Calu3 (cell line): ENCODE measurements around the gene MAP3K21. TPM values are rescaled to one million over a fixed set of nuclear protein-coding genes. Genes with fewer than 3 reads are reported as not detected.

Source experiments
- BruUV-seq: library from RNA; stranded (reverse); fragments of 400-500 nt; replicated peaks from 2 replicates; lab custom pipeline; 2021; lab: Mats Ljungman, UMichigan
- CTCF ChIA-PET: fragments of 300-600 bp; sonication (Branson Sonifier 250); formaldehyde crosslinking; loops from one replicate; lab custom pipeline; 2022; ENCODE audit warnings: antibody characterized with exemption; lab: Charles Lee
- DNase-seq: peaks from one replicate; pipeline ENCODE4 v3.0.0; 2022
- H3K27ac Mint-ChIP-seq: one replicate; pipeline ENCODE4 v1.8.0; 2022; ENCODE audit warnings: mixed read lengths; ENCODE audit not compliant: unreplicated experiment
- H3K27me3 Mint-ChIP-seq: one replicate; pipeline ENCODE4 v1.8.0; 2022; ENCODE audit warnings: mixed read lengths; ENCODE audit not compliant: unreplicated experiment
- H3K36me3 Mint-ChIP-seq: one replicate; pipeline ENCODE4 v1.8.0; 2022; ENCODE audit warnings: mild to moderate bottlenecking, moderate library complexity, mixed read lengths; ENCODE audit not compliant: insufficient read depth, unreplicated experiment
- H3K4me1 Mint-ChIP-seq: one replicate; pipeline ENCODE4 v1.8.0; 2022; ENCODE audit warnings: mild to moderate bottlenecking, low read depth, mixed read lengths; ENCODE audit not compliant: unreplicated experiment
- H3K4me3 Mint-ChIP-seq: one replicate; pipeline ENCODE4 v1.8.0; 2022; ENCODE audit warnings: mild to moderate bottlenecking, low read depth, moderate library complexity, mixed read lengths; ENCODE audit not compliant: unreplicated experiment
- H3K9me3 Mint-ChIP-seq: one replicate; pipeline ENCODE4 v1.8.0; 2022; ENCODE audit warnings: low read depth, mixed read lengths; ENCODE audit not compliant: unreplicated experiment
- CTCF ChIP-seq: fragments of 200-600 bp; IDR thresholded peaks from one replicate; pipeline ENCODE4 v1.8.0; 2022; ENCODE audit warnings: antibody characterized with exemption; ENCODE audit not compliant: unreplicated experiment
- intact Hi-C: fragments of 100-400 bp; cut with micrococcal nuclease; formaldehyde crosslinking; loops from one replicate; pipeline ENCODE4 v1.10.0; 2022; ENCODE audit not compliant: unreplicated experiment
- total RNA-seq: library from RNA; stranded (reverse); gene quantifications from 2 replicates; pipeline ENCODE4 v1.2.3, GENCODE V29; 2022

Gene MAP3K21
- total RNA-seq, 1 experiment from 2014 or later, result 33.6 TPM

GRCh38 chr1:233406339-233406960 lies 78.9 kb downstream of the MAP3K21 start:
- no peak for TF ChIP-seq CTCF
- Mint-ChIP-seq H3K9me3 (peaks cover 6% of the 10 kb centered on the region), H3K4me1 (no peaks in the 10 kb centered on the region), H3K27me3 (no peaks in the 10 kb centered on the region), H3K36me3 (no peaks in the 10 kb centered on the region), H3K4me3 (no peak overlapping the region), H3K27ac (no peak overlapping the region)
- CTCF ChIA-PET, result no interaction called here
- BruUV-seq, result no TSS peak
- intact Hi-C loops, result no loop called here
- no peak for DNase-seq

DNA sequence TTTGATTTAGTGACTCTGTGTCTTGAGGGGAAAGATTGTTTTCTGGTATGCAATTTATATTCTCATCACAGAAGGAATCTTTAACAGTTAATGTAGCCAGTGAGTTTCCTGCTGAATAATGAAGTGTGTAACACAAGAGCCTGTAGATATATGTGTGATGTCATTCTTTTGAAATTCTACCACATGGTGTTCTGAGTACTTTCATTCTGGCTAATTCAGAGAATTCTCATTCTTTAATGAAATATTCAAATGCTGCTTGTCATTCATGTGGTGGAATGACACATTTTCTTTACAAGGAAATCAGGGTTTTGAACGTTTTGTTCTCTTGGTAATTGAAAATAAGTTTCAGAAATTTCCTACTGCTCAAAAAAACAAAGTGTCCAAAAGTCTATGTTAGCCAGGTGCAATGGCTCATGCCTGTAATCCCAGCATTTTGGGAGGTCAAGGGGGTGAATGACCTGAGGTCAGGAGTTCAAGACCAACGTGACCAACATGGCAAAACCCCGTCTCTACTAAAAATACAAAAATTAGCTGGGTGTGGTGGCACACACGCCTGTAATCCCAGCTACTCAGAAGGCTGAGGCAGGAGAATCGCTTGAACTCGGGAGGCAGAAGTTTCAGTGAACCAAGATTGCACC lies 79.6 kb downstream of the MAP3K21 start:
- Mint-ChIP-seq H3K27me3 (no peaks in the 10 kb centered on the region), H3K9me3 (peaks cover 6% of the 10 kb centered on the region), H3K4me3 (no peak overlapping the region), H3K27ac (no peak overlapping the region), H3K36me3 (no peaks in the 10 kb centered on the region), H3K4me1 (no peaks in the 10 kb centered on the region)
- CTCF ChIA-PET, result no interaction called here
- no TSS peak for BruUV-seq
- TF ChIP-seq CTCF, result no peak
- no peak for DNase-seq
- intact Hi-C loops, result no loop called here

DNA sequence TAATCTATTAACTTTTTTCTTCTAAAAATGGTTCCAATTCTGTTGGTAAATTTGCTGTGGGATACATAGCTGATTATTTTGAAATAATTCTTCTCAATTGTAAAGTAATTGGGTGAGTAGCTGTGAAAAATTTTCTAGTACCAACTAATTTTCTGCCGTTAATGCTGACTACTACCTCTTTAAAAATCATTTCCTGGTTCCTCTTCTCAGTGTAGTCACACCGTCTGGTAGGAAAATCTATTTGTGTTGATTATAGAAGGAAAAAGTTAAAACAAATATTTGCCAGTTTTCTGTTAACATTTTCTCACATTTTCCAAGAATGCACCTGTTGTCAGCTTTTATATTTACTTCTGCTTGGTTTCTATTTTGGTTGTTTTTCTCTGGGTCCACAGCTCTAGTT lies 82.0 kb downstream of the MAP3K21 start:
- no TSS peak for BruUV-seq
- CTCF ChIA-PET, result no interaction called here
- intact Hi-C loops, result no loop called here

GRCh38 chr1:233410906-233411305 lies 83.4 kb downstream of the MAP3K21 start:
- no peak overlapping the region for H3K4me3 Mint-ChIP-seq
- H3K4me1 Mint-ChIP-seq, result no peaks in the 10 kb centered on the region
- no peaks in the 10 kb centered on the region for H3K36me3 Mint-ChIP-seq
- no peak overlapping the region for H3K27ac Mint-ChIP-seq
- BruUV-seq, result no TSS peak
- no peak for DNase-seq
- intact Hi-C loops, result no loop called here
- CTCF ChIA-PET, result no interaction called here
- TF ChIP-seq CTCF, result no peak
- peaks cover 2% of the 10 kb centered on the region for H3K9me3 Mint-ChIP-seq
- H3K27me3 Mint-ChIP-seq, result no peaks in the 10 kb centered on the region

More for the DNA sequence above, 82.0 kb downstream of the MAP3K21 start:
- Mint-ChIP-seq H3K4me1 (no peaks in the 10 kb centered on the region), H3K4me3 (no peak overlapping the region), H3K27ac (no peak overlapping the region), H3K9me3 (peaks cover 2% of the 10 kb centered on the region), H3K27me3 (no peaks in the 10 kb centered on the region), H3K36me3 (no peaks in the 10 kb centered on the region)
- TF ChIP-seq CTCF, result no peak
- DNase-seq, result no peak
